HepG2 (cell line): ENCODE measurements around the gene FAM50A. TPM values are rescaled to one million over a fixed set of nuclear protein-coding genes. Genes with fewer than 3 reads are reported as not detected.

Experiments used
- ZBTB20 ChIP-seq: sonication (generic); formaldehyde crosslinking; IDR thresholded peaks from 2 replicates; pipeline ENCODE4 v1.8.1; 2023; ENCODE audit warnings: missing genetic modification reagents, low read depth, mild to moderate bottlenecking, borderline replicate concordance
- ZBTB43 ChIP-seq: sonication (generic); formaldehyde crosslinking; conservative IDR thresholded peaks from 2 replicates; pipeline ENCODE4 v1.4.0; 2020; ENCODE audit warnings: missing genetic modification reagents
- ZFX ChIP-seq: sonication (generic); formaldehyde crosslinking; IDR thresholded peaks from 2 replicates; pipeline ENCODE4 v1.4.0; 2020; ENCODE audit warnings: mild to moderate bottlenecking, low read depth, missing genetic modification reagents, moderate library complexity
- ZKSCAN5 ChIP-seq: sonication (generic); formaldehyde crosslinking; IDR thresholded peaks from 2 replicates; pipeline ENCODE4 v1.5.1; 2020; ENCODE audit warnings: mild to moderate bottlenecking, missing genetic modification reagents
- ZNF703 ChIP-seq: sonication (generic); formaldehyde crosslinking; IDR thresholded peaks from 2 replicates; pipeline ENCODE4 v1.5.1; 2020; ENCODE audit warnings: missing genetic modification reagents, mild to moderate bottlenecking, moderate library complexity, borderline replicate concordance
- polyA plus RNA-seq, 8 experiments: library from polyadenylated mRNA; depleted of rRNA in 3 of 8; stranded (reverse) in 7 of 8; unstranded in 1 of 8; fragments of >200 nt; fragmentation: Illumina TruSeq in 4 of 8; extraction: Trizol in 4 of 8; gene quantifications; 2 replicates each; pipeline versions ENCODE4 v1.2.1 to v1.2.3, GENCODE V29; 2011 to 2016; ENCODE audit warnings: low read depth in 4 of 8, missing spikeins in 1 of 8, mixed read lengths in 1 of 8; ENCODE audit not compliant: insufficient read depth in 1 of 8
- total RNA-seq, 5 experiments: library from RNA; depleted of rRNA; stranded (reverse); fragments of >200 nt; fragmentation: Illumina TruSeq; extraction: Trizol; gene quantifications; 2 replicates each; pipeline ENCODE4 v1.2.3, GENCODE V29; 2016; ENCODE audit warnings: low read depth in 1 of 5
- TF ChIP-seq, protein P1 (sequence below): sonication (generic); formaldehyde crosslinking; IDR thresholded peaks from 2 replicates; pipeline ENCODE4 v1.4.0; 2020; ENCODE audit warnings: missing genetic modification reagents
- TF ChIP-seq, protein P2 (sequence below), 2 experiments: sonication (generic) in 1 of 2; formaldehyde crosslinking in 1 of 2; IDR thresholded peaks; 2 replicates each; pipeline versions ENCODE4 v1.6.1 to v1.9.0; 2014 to 2022; ENCODE audit warnings: antibody characterized with exemption in 1 of 2, borderline replicate concordance in 1 of 2, inconsistent platforms in 1 of 2, low read depth in 1 of 2, missing genetic modification reagents in 1 of 2

Gene FAM50A
- total and polyA plus RNA-seq, 2 of the 13 experiments (the other 11 are each of a cell fraction or from before 2014, with no cell fraction given), result 30.7 to 40.7 TPM

DNA sequence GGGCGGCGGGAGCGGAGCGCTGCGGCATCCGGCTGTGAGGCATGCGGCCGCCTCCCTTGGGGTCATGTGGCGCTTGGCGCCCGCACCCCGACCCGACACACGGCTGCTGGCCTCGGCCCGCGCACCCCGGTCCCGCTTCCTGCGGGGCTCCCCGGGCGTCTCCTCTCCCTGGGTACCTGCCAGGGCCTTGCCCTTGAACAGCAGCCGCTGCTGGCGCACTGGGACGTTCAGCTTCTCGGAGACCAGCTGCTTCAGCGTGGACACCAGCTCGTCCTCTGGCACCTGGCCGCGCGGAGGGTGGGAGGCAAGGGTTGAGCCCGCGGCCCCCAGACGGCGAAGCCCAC is 42.1 kb downstream of the FAM50A start (continued):
- TF ChIP-seq, protein P1, sequence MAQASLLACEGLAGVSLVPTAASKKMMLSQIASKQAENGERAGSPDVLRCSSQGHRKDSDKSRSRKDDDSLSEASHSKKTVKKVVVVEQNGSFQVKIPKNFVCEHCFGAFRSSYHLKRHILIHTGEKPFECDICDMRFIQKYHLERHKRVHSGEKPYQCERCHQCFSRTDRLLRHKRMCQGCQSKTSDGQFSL (CRISPR knock-in tag), result 0 out of 2 replicates have a peak, but pooled peaks have one; percentile 65
- TF ChIP-seq, protein P2, sequence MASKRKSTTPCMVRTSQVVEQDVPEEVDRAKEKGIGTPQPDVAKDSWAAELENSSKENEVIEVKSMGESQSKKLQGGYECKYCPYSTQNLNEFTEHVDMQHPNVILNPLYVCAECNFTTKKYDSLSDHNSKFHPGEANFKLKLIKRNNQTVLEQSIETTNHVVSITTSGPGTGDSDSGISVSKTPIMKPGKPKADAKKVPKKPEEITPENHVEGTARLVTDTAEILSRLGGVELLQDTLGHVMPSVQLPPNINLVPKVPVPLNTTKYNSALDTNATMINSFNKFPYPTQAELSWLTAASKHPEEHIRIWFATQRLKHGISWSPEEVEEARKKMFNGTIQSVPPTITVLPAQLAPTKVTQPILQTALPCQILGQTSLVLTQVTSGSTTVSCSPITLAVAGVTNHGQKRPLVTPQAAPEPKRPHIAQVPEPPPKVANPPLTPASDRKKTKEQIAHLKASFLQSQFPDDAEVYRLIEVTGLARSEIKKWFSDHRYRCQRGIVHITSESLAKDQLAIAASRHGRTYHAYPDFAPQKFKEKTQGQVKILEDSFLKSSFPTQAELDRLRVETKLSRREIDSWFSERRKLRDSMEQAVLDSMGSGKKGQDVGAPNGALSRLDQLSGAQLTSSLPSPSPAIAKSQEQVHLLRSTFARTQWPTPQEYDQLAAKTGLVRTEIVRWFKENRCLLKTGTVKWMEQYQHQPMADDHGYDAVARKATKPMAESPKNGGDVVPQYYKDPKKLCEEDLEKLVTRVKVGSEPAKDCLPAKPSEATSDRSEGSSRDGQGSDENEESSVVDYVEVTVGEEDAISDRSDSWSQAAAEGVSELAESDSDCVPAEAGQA (IDR thresholded peaks at IDR 0.05; ENCODE audit: low read depth), result no peak
- TF ChIP-seq, protein P2 (CRISPR knock-in tag; IDR thresholded peaks at IDR 0.05; ENCODE audit: borderline replicate concordance), result 0 out of 2 replicates have a peak, but pooled peaks have one; percentile 34
- no peak for TF ChIP-seq ZKSCAN5 (CRISPR knock-in tag)
- TF ChIP-seq ZBTB20 (CRISPR knock-in tag), result no peak
- 0 out of 2 replicates have a peak, but pooled peaks have one; percentile 32 for TF ChIP-seq ZFX
- TF ChIP-seq ZNF703 (CRISPR knock-in tag), result 0 out of 2 replicates have a peak, but pooled peaks have one; percentile 29
- 0 out of 2 replicates have a peak, but pooled peaks have one; percentile 28 for TF ChIP-seq ZBTB43
